Sigmoid colon (tissue), 7 donors: ENCODE measurements around the gene SLIT3. TPM values are rescaled to one million over a fixed set of nuclear protein-coding genes. Genes with fewer than 3 reads are reported as not detected.

Source experiments
- DNase-seq: peaks from one replicate; pipeline ENCODE4 v3.0.0-alpha.2; 2019
- H3K27ac ChIP-seq, 4 donors: fragments of 200-600 bp; sonication (generic); one replicate each; pipeline ENCODE4 v1.5.1; 2016 to 2019; ENCODE audit warnings: mild to moderate bottlenecking in 1 of 4
- H3K27me3 ChIP-seq, 3 donors: fragments of 200-600 bp; sonication (generic); one replicate each; pipeline ENCODE4 v1.5.1; 2019; ENCODE audit warnings: mild to moderate bottlenecking in 1 of 3
- H3K36me3 ChIP-seq, 4 donors: fragments of 200-600 bp; sonication (generic); one replicate each; pipeline ENCODE4 v1.5.1; 2016 to 2019
- H3K4me1 ChIP-seq, 4 donors: fragments of 200-600 bp; sonication (generic); one replicate each; pipeline ENCODE4 v1.5.1; 2017 to 2019
- H3K4me3 ChIP-seq, 4 donors: fragments of 200-600 bp; sonication (generic); one replicate each; pipeline ENCODE4 v1.5.1; 2017 to 2019; ENCODE audit warnings: mild to moderate bottlenecking in 2 of 4, moderate library complexity in 1 of 4
- H3K9me3 ChIP-seq, 4 donors: fragments of 200-600 bp in 3 of 4; sonication (generic) in 3 of 4; one replicate each; pipeline versions ENCODE4 v1.5.1 to v1.6.1; 2013 to 2019
- EP300 ChIP-seq, 4 donors: sonication (generic); formaldehyde crosslinking; IDR thresholded peaks; one replicate each; pipeline ENCODE4 v1.6.1; 2017; ENCODE audit warnings: antibody characterized with exemption in 4 of 4
- POLR2A ChIP-seq, 2 donors: fragments of 450-650 bp; IDR thresholded peaks; one replicate each; pipeline ENCODE4 v1.6.1; 2016; ENCODE audit warnings: antibody characterized with exemption in 2 of 2, mild to moderate bottlenecking in 2 of 2, moderate library complexity in 2 of 2
- POLR2AphosphoS5 ChIP-seq, 4 donors: sonication (generic); formaldehyde crosslinking; IDR thresholded peaks; one replicate each; pipeline ENCODE4 v1.6.1; 2017; ENCODE audit warnings: antibody characterized with exemption in 4 of 4
- WGBS, 2 donors: extraction: QIAGEN DNeasy Blood & Tissue Kit; methylation state at CpG; one replicate each; pipeline ENCODE4 v1.1.7; 2013; 5-methylcytosine and 5-hydroxymethylcytosine counted together
- intact Hi-C: fragments of 100-400 bp; cut with DNase I; formaldehyde crosslinking; loops from one replicate; pipeline ENCODE4 v1.15.1; 2023
- polyA plus RNA-seq, 3 donors: library from polyadenylated mRNA; stranded (reverse); fragments of 200-250 nt; gene quantifications; one replicate each; pipeline ENCODE4 v1.2.3, GENCODE V29; 2013
- total RNA-seq, 4 donors: library from RNA; depleted of rRNA; stranded (reverse); fragments of >200 nt; gene quantifications; one replicate each; pipeline ENCODE4 v1.1.0, GENCODE V29; 2016
- TF ChIP-seq, protein P1 (sequence below), 4 experiments: fragments of 450-650 bp in 3 of 4; fragments of 200-600 bp in 1 of 4; IDR thresholded peaks; one replicate each; pipeline ENCODE4 v1.5.1; 2016 to 2019; ENCODE audit warnings: antibody characterized with exemption in 4 of 4, mild to moderate bottlenecking in 3 of 4, moderate library complexity in 2 of 4
- donor health status: healthy with polysubstance abuse.
- donor health status: Bipolar disorder and iron deficiency.
- donor health status: healthy.

Gene SLIT3
- total and polyA plus RNA-seq, 7 donors, result 0.23 to 46.3 (median 30.0) TPM

DNA sequence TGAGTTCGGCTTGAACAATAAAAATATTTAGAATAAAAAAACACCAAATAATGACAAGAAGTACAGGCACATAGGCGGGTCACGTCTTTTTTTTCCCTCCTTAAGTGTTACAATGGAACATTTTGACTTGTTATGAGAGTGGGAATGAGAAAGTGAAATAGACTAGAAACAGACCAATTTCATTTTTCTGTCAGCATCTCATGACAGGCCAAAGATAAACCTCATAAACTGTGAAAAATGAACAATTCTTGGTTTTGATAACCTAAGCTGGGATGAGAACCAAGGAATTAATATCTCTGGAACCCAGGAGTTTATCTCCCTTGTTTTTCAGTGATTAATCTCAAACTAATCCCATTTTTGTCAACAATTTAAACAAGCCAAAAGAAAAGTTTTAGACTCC lies 299.5 kb downstream of the SLIT3 start:
- no peaks in the 10 kb centered on the region for H3K36me3 ChIP-seq
- DNase-seq, result no peak
- H3K9me3 ChIP-seq, result no peaks in the 10 kb centered on the region
- peaks cover 0 to 15% (median 9%) of the 10 kb centered on the region in 4 donors for H3K4me1 ChIP-seq
- intact Hi-C loops, result loop anchor here (5.0 to 10.0 kb wide), 2 partner anchors 143 to 301 kb away; partner anchors contain the start of gene SLIT3
- TF ChIP-seq, protein P1, sequence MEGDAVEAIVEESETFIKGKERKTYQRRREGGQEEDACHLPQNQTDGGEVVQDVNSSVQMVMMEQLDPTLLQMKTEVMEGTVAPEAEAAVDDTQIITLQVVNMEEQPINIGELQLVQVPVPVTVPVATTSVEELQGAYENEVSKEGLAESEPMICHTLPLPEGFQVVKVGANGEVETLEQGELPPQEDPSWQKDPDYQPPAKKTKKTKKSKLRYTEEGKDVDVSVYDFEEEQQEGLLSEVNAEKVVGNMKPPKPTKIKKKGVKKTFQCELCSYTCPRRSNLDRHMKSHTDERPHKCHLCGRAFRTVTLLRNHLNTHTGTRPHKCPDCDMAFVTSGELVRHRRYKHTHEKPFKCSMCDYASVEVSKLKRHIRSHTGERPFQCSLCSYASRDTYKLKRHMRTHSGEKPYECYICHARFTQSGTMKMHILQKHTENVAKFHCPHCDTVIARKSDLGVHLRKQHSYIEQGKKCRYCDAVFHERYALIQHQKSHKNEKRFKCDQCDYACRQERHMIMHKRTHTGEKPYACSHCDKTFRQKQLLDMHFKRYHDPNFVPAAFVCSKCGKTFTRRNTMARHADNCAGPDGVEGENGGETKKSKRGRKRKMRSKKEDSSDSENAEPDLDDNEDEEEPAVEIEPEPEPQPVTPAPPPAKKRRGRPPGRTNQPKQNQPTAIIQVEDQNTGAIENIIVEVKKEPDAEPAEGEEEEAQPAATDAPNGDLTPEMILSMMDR (IDR thresholded peaks at IDR 0.05), result no peak
- TF ChIP-seq POLR2AphosphoS5 (IDR thresholded peaks at IDR 0.05), result no peak
- TF ChIP-seq POLR2A (IDR thresholded peaks at IDR 0.05), result no peak
- TF ChIP-seq EP300 (IDR thresholded peaks at IDR 0.05), result no peak
- H3K27ac ChIP-seq, result no peak overlapping the region
- H3K4me3 ChIP-seq, result no peak overlapping the region
- WGBS, 2 donors, result 67 to 68% methylated on average over 3 of the region's 3 CpGs
- no peaks in the 10 kb centered on the region for H3K27me3 ChIP-seq

DNA sequence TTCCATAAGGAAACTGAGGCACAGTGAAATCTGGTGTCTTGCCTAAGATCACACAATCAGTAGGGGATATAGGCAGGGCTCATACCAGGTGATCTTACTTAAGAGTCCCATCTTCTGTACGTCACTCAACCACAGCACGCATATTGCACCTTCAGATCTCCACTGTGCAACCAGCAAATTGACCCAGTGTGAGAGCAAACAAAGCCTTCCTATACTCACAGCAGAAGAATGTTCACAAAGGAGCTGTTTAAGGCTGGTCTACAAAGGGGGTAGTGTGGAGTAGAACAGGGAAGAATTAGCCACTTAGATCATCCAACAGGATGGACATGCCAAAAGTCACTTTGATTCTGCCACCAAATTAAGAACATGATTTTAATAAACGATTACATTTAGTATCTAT lies 305.9 kb downstream of the SLIT3 start:
- DNase-seq, result no peak
- Histone ChIP-seq H3K4me3 (no peak overlapping the region), H3K27ac (no peak overlapping the region), H3K27me3 (no peaks in the 10 kb centered on the region), H3K4me1 (no peaks in the 10 kb centered on the region), H3K9me3 (no peaks in the 10 kb centered on the region), H3K36me3 (no peaks in the 10 kb centered on the region)
- no peak for TF ChIP-seq EP300 (IDR thresholded peaks at IDR 0.05)
- no peak for TF ChIP-seq POLR2AphosphoS5 (IDR thresholded peaks at IDR 0.05)
- TF ChIP-seq POLR2A (IDR thresholded peaks at IDR 0.05), result no peak
- TF ChIP-seq, protein P1 (IDR thresholded peaks at IDR 0.05), result no peak
- 88 to 90% methylated on average over 3 of the region's 3 CpGs for WGBS, 2 donors
- intact Hi-C loops, result no loop called here

DNA sequence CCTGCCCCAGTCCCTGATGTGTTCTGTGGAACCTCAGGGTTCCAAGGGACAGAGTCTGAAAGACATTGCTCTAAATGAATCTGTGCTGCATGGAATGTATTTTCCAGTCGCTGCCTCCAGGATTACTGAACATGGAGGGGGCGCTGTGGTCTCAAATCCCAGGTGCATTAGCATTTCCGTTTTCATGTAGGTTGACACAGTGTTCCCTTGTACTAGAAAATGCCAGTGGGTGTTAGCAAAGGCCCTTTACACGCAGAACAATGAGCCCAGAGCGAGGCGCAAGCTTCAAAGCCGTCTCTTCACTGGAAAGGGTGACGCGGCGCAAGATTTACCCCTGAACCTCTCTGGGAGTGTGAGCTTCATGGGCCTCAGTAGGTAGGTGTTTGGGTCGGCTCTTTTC lies 308.3 kb downstream of the SLIT3 start:
- intact Hi-C loops, result no loop called here
- no peaks in the 10 kb centered on the region for H3K36me3 ChIP-seq
- H3K9me3 ChIP-seq, result no peaks in the 10 kb centered on the region
- DNase-seq, result no peak
- peaks cover 0 to 4% (median 0%) of the 10 kb centered on the region in 4 donors for H3K4me1 ChIP-seq
- H3K27ac ChIP-seq, result no peak overlapping the region
- H3K4me3 ChIP-seq, result no peak overlapping the region
- 82% methylated on average over 11 of the region's 11 CpGs for whole genome bisulfite sequencing, 2 donors
- no peak for TF ChIP-seq POLR2A (IDR thresholded peaks at IDR 0.05)
- H3K27me3 ChIP-seq, result no peaks in the 10 kb centered on the region

DNA sequence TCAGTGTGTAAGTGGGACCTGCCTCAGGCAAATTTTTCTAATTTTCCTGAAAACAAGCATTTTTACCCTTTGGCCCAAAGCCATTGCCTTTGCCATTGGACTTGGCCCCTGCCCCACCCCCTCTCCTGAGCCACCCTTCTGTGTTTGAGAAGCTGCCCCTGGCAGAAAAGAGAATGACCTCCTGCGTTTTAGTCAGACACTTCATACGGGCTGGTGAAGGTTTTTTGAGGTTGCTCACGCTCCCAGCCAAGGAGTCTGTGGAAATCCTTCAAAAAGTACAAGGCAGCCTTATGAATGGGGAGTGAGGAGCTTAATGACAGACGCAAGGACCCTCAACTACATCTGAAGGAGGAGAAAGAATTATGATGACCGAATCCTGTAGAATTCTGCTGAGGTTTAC lies 308.9 kb downstream of the SLIT3 start:
- Histone ChIP-seq H3K36me3 (no peaks in the 10 kb centered on the region), H3K27ac (no peak overlapping the region), H3K4me1 (peaks cover 0 to 7% (median 0%) of the 10 kb centered on the region in 4 donors), H3K4me3 (no peak overlapping the region), H3K27me3 (no peaks in the 10 kb centered on the region), H3K9me3 (no peaks in the 10 kb centered on the region)
- no peak for DNase-seq
- intact Hi-C loops, result no loop called here
- TF ChIP-seq POLR2AphosphoS5 (IDR thresholded peaks at IDR 0.05) (no peak), EP300 (IDR thresholded peaks at IDR 0.05) (no peak), POLR2A (IDR thresholded peaks at IDR 0.05) (no peak)
- TF ChIP-seq, protein P1 (IDR thresholded peaks at IDR 0.05), result no peak
- WGBS, 2 donors, result 70 to 84% methylated on average over 5 of the region's 5 CpGs

DNA sequence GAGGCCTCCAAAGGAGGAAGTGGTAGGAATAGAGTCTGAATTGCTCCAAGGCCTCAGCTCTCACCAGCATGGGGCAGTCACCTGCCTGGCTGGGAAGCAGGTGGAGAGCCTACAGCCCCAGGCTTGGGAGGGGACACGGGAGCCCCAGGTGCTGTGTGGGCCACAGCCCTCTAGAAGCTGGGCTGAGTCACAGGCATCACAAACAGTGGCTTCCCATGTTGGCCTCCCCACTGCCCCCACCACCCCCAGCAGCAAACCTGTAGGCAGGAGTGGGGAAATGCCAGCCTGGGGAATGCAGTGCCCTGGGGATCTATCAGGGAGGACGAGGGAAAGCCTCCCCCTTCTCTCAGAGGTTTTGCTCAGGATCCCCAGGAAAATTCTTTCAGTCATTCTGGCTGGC lies 309.6 kb downstream of the SLIT3 start:
- intact Hi-C loops, result no loop called here
- H3K4me3 ChIP-seq, result no peak overlapping the region
- H3K27ac ChIP-seq, result no peak overlapping the region
- no peak for DNase-seq
- no peaks in the 10 kb centered on the region for H3K9me3 ChIP-seq
- H3K4me1 ChIP-seq, result peaks cover 0 to 7% (median 0%) of the 10 kb centered on the region in 4 donors
- TF ChIP-seq POLR2A (IDR thresholded peaks at IDR 0.05) (no peak), EP300 (IDR thresholded peaks at IDR 0.05) (no peak), POLR2AphosphoS5 (IDR thresholded peaks at IDR 0.05) (no peak)
- TF ChIP-seq, protein P1 (IDR thresholded peaks at IDR 0.05), result no peak
- WGBS, 2 donors, result 85 to 90% methylated on average over 2 of the region's 2 CpGs
- H3K27me3 ChIP-seq, result no peaks in the 10 kb centered on the region
- H3K36me3 ChIP-seq, result no peaks in the 10 kb centered on the region
